PC-3 (cell line): Measurements from ENCODE around the gene IFITM5. TPM values are rescaled to one million over a fixed set of nuclear protein-coding genes. Genes with fewer than 3 reads are reported as not detected.

ENCODE experiments used
- ATAC-seq: fragments of 200-7000 bp; cut with Tn5 transposase; 2 replicates; pipeline ENCODE4 v1.9.1; 2020; ENCODE audit warnings: mild to moderate bottlenecking, moderate library complexity
- BruUV-seq: library from RNA; stranded (reverse); fragments of 400-500 nt; replicated peaks from 2 replicates; lab custom pipeline; 2021; lab: Mats Ljungman, UMichigan
- CTCF ChIA-PET: fragments of 300-600 bp; sonication (Branson Sonifier 250); formaldehyde crosslinking; loops from one replicate; lab custom pipeline; 2022; ENCODE audit warnings: antibody characterized with exemption; lab: Charles Lee
- POLR2A ChIA-PET: fragments of 300-600 bp; sonication (Branson Sonifier 250); formaldehyde crosslinking; loops from one replicate; lab custom pipeline; 2022; ENCODE audit warnings: antibody characterized with exemption; ENCODE audit not compliant: unreplicated experiment; lab: Charles Lee
- DNase-seq: peaks from one replicate; pipeline ENCODE4 v3.0.0-alpha.2; 2015
- H2AFZ ChIP-seq: fragments of 300-600 bp; sonication (generic); 2 replicates; pipeline ENCODE4 v1.6.0; 2016; ENCODE audit warnings: antibody characterized with exemption, low read length
- H3F3A ChIP-seq: fragments of 300-600 bp; sonication (generic); one replicate; pipeline ENCODE4 v1.6.0; 2017; ENCODE audit warnings: antibody characterized with exemption, low read length, control low read depth, mild to moderate bottlenecking; ENCODE audit not compliant: unreplicated experiment
- H3K27ac ChIP-seq: fragments of 300-600 bp; sonication (generic); 2 replicates; pipeline ENCODE4 v1.5.1; 2016; ENCODE audit warnings: mild to moderate bottlenecking, low read length
- H3K27me3 ChIP-seq: fragments of 300-600 bp; sonication (generic); 2 replicates; pipeline ENCODE4 v1.6.1; 2016; ENCODE audit warnings: low read length, mixed read lengths
- H3K36me3 ChIP-seq: fragments of 300-600 bp; sonication (generic); 2 replicates; pipeline ENCODE4 v1.6.1; 2016; ENCODE audit warnings: low read depth, mixed run types, low read length, mixed read lengths
- H3K4me1 ChIP-seq: fragments of 300-600 bp; sonication (generic); 2 replicates; pipeline ENCODE4 v1.5.1; 2016; ENCODE audit warnings: low read length; ENCODE audit not compliant: insufficient read depth
- H3K4me2 ChIP-seq: fragments of 300-600 bp; sonication (generic); 2 replicates; pipeline ENCODE4 v1.6.0; 2016; ENCODE audit warnings: low read length
- H3K4me3 ChIP-seq: fragments of 300-600 bp; sonication (generic); 2 replicates; pipeline ENCODE4 v1.5.1; 2016; ENCODE audit warnings: mild to moderate bottlenecking, low read length, mixed read lengths
- H3K79me2 ChIP-seq: fragments of 300-600 bp; sonication (generic); 2 replicates; pipeline ENCODE4 v1.6.1; 2017; ENCODE audit warnings: low read length, mixed read lengths
- H3K9ac ChIP-seq: fragments of 300-600 bp; sonication (generic); 2 replicates; pipeline ENCODE4 v1.6.0; 2016; ENCODE audit warnings: mild to moderate bottlenecking, low read length
- H3K9me2 ChIP-seq: fragments of 300-600 bp; sonication (generic); replicated peaks from 2 replicates; pipeline ENCODE4 v1.6.1; 2016; ENCODE audit warnings: mixed run types, low read length, mixed read lengths
- H3K9me3 ChIP-seq: fragments of 300-600 bp; sonication (generic); 2 replicates; pipeline ENCODE4 v1.6.1; 2016; ENCODE audit warnings: low read length, mixed read lengths
- H4K20me1 ChIP-seq: fragments of 300-600 bp; sonication (generic); 2 replicates; pipeline ENCODE4 v1.6.1; 2016; ENCODE audit warnings: low read length, mixed read lengths
- EZH2 ChIP-seq: fragments of 300-600 bp; sonication (generic); IDR thresholded peaks from one replicate; pipeline ENCODE4 v1.6.1; 2017; ENCODE audit warnings: antibody characterized with exemption, mild to moderate bottlenecking, low read length; ENCODE audit not compliant: unreplicated experiment
- EZH2phosphoT487 ChIP-seq: fragments of 300-600 bp; sonication (generic); IDR thresholded peaks from 2 replicates; pipeline ENCODE4 v1.6.1; 2018; ENCODE audit warnings: mild to moderate bottlenecking, antibody characterized with exemption, low read length, borderline replicate concordance
- intact Hi-C: fragments of 100-400 bp; cut with micrococcal nuclease; formaldehyde crosslinking; loops from 2 replicates; pipeline ENCODE4 v1.9.0; 2023
- total RNA-seq: library from RNA; depleted of rRNA; stranded (reverse); fragments of >200 nt; gene quantifications from 2 replicates; pipeline ENCODE4 v1.2.3, GENCODE V29; 2014
- TF ChIP-seq, protein P1 (sequence below): fragments of 300-600 bp; sonication (generic); conservative IDR thresholded peaks from 2 replicates; pipeline ENCODE4 v1.5.1; 2017; ENCODE audit warnings: antibody characterized with exemption, low read depth, mild to moderate bottlenecking, low read length

Gene IFITM5
- total RNA-seq, 1 experiment from 2014 or later, result not detected

DNA sequence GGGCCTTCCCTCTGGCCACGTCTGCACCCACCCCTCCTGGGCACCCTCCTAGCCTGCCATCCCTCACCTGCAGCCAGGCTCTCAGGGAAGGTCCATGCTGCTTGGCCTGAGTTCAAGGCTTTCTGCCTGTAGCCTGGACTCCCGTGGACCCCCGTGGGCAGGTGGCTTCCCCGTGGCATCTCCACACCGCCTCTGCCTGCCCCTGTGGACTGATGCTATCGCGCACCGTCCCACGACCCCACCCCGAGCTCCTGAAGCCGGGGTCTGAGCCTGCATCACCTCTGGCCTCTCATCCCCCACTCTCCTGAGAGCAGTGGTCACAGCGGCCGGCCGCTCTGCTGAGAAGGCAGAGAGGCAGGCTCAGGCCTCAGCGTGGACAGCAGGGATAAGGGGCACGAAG, 4.5 kb downstream of the IFITM5 start:
- TF ChIP-seq EZH2phosphoT487, result no peak
- no peak for TF ChIP-seq EZH2
- TF ChIP-seq, protein P1, sequence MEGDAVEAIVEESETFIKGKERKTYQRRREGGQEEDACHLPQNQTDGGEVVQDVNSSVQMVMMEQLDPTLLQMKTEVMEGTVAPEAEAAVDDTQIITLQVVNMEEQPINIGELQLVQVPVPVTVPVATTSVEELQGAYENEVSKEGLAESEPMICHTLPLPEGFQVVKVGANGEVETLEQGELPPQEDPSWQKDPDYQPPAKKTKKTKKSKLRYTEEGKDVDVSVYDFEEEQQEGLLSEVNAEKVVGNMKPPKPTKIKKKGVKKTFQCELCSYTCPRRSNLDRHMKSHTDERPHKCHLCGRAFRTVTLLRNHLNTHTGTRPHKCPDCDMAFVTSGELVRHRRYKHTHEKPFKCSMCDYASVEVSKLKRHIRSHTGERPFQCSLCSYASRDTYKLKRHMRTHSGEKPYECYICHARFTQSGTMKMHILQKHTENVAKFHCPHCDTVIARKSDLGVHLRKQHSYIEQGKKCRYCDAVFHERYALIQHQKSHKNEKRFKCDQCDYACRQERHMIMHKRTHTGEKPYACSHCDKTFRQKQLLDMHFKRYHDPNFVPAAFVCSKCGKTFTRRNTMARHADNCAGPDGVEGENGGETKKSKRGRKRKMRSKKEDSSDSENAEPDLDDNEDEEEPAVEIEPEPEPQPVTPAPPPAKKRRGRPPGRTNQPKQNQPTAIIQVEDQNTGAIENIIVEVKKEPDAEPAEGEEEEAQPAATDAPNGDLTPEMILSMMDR, result no peak
- H3K4me2 ChIP-seq, result no peak overlapping the region
- H3K36me3 ChIP-seq, result no peaks in the 10 kb centered on the region
- ChIA-PET CTCF (no interaction called here), POLR2A (no interaction called here)
- no peaks in the 10 kb centered on the region for H3K9me2 ChIP-seq
- no peak overlapping the region for H2AFZ ChIP-seq
- H3K9ac ChIP-seq, result no peak overlapping the region
- no peaks in the 10 kb centered on the region for H3K79me2 ChIP-seq
- no peaks in the 10 kb centered on the region for H4K20me1 ChIP-seq
- no peaks in the 10 kb centered on the region for H3K27me3 ChIP-seq
- BruUV-seq, result no TSS peak
- H3K27ac ChIP-seq, result no peak overlapping the region
- H3F3A ChIP-seq, result no peaks in the 10 kb centered on the region
- intact Hi-C loops, result no loop called here
- no peak overlapping the region for H3K4me3 ChIP-seq
- no peaks in the 10 kb centered on the region for H3K9me3 ChIP-seq
- no peak for ATAC-seq
- no peak for DNase-seq
- no peaks in the 10 kb centered on the region for H3K4me1 ChIP-seq

DNA sequence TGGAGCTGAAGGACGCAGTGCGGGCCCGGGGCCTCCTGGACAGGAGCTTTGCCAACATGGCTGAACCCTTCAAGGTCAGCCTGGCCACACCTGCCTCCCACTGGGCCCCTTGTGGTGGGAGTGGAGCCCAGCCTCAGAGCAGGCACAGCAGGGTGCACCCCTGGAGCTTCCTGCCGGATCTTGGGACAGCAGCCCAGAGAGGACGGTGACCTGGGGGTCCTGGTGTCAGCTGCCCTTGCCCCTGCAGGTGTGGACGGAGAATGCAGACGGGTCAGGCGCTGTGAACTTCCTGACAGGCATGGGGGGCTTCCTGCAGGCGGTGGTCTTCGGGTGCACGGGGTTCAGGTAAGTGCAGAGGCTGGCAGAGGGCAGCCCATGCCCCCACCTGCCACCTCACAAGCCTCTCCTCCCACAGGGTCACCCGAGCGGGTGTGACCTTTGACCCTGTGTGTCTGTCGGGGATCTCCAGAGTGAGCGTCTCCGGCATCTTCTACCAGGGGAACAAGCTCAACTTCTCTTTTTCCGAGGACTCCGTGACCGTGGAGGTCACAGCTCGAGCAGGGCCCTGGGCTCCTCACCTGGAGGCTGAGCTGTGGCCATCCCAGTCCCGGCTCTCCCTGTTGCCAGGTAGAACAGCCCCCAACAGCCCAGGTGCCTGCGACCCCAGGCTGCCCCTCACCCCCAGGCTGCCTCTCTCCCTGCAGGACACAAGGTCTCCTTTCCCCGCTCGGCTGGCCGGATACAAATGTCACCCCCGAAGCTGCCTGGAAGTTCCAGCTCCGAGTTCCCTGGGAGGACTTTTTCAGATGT, 5.3 kb downstream of the IFITM5 start:
- H3K4me1 ChIP-seq, result no peaks in the 10 kb centered on the region
- H2AFZ ChIP-seq, result no peak overlapping the region
- H3K9ac ChIP-seq, result no peak overlapping the region
- no peaks in the 10 kb centered on the region for H3F3A ChIP-seq
- DNase-seq (no peak), ATAC-seq (no peak)
- no peaks in the 10 kb centered on the region for H3K27me3 ChIP-seq
- H3K9me3 ChIP-seq, result no peaks in the 10 kb centered on the region
- H3K36me3 ChIP-seq, result no peaks in the 10 kb centered on the region
- ChIA-PET POLR2A (no interaction called here), CTCF (no interaction called here)
- no peak overlapping the region for H3K4me2 ChIP-seq
- TF ChIP-seq, protein P1, result no peak
- no peak for TF ChIP-seq EZH2phosphoT487
- TF ChIP-seq EZH2, result no peak
- no peak overlapping the region for H3K4me3 ChIP-seq
- BruUV-seq, result no TSS peak
- H4K20me1 ChIP-seq, result no peaks in the 10 kb centered on the region
- no peaks in the 10 kb centered on the region for H3K9me2 ChIP-seq
- no peak overlapping the region for H3K27ac ChIP-seq
- intact Hi-C loops, result no loop called here
- H3K79me2 ChIP-seq, result no peaks in the 10 kb centered on the region

DNA sequence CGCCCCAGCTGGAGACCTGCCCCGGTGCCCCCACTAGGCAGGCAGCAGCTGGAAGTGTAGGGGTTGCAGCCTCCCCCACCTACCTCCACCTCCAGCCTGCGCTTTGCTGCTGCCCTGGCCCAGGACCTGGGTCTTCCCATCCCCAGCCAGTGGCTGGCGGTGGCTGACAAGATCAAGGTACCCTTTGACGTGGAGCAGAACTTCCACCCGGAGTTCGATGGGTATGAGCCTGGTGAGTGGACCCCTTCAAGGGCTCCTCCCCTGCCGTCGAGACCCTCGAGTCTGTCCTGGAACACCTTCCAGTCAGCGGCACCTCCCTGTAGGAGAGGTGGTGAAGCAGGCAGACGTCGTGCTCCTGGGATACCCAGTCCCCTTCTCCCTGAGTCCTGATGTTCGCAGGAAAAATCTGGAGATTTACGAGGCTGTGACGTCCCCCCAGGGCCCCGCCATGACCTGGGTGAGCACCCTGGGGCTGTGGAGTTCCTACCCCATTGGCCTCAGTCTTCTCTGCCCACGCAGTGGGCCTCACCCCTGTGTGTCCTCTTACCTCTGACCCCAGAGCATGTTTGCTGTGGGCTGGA, 6.0 kb downstream of the IFITM5 start:
- ChIA-PET CTCF (no interaction called here), POLR2A (no interaction called here)
- no peaks in the 10 kb centered on the region for H3K36me3 ChIP-seq
- H3K4me1 ChIP-seq, result no peaks in the 10 kb centered on the region
- no peak for ATAC-seq
- H3K4me3 ChIP-seq, result no peak overlapping the region
- H2AFZ ChIP-seq, result no peak overlapping the region
- TF ChIP-seq, protein P1, result no peak
- TF ChIP-seq EZH2 (no peak), EZH2phosphoT487 (no peak)
- DNase-seq, result no peak
- BruUV-seq, result no TSS peak
- intact Hi-C loops, result no loop called here
- H3K79me2 ChIP-seq, result no peaks in the 10 kb centered on the region
- no peaks in the 10 kb centered on the region for H3K9me3 ChIP-seq
- H3K27ac ChIP-seq, result no peak overlapping the region
- H3F3A ChIP-seq, result no peaks in the 10 kb centered on the region
- no peaks in the 10 kb centered on the region for H3K9me2 ChIP-seq
- no peak overlapping the region for H3K9ac ChIP-seq
- no peaks in the 10 kb centered on the region for H3K27me3 ChIP-seq
- H4K20me1 ChIP-seq, result no peaks in the 10 kb centered on the region
- no peak overlapping the region for H3K4me2 ChIP-seq
